Activated CD4-positive, alpha-beta memory T cell treated with anti-CD3 and anti-CD28 coated beads for 36 hours (primary cell): Measurements from ENCODE around the gene DCAF8L2. TPM values are rescaled to one million over a fixed set of nuclear protein-coding genes. Genes with fewer than 3 reads are reported as not detected.

Experiments
- CTCF ChIA-PET: fragments of 350-600 bp; sonication (Branson Sonifier 250); formaldehyde crosslinking; loops from one replicate; lab custom pipeline; 2021; ENCODE audit warnings: antibody characterized with exemption, inconsistent platforms; lab: Charles Lee
- POLR2A ChIA-PET: fragments of 350-600 bp; sonication (Branson Sonifier 250); formaldehyde crosslinking; loops from one replicate; lab custom pipeline; 2021; ENCODE audit warnings: antibody characterized with exemption; lab: Charles Lee
- DNase-seq: peaks from one replicate; pipeline ENCODE4 v3.0.0-alpha.2; 2020
- H3K27ac Mint-ChIP-seq: one replicate; pipeline ENCODE4 v1.8.0; 2021; ENCODE audit warnings: mixed read lengths
- H3K27me3 Mint-ChIP-seq: one replicate; pipeline ENCODE4 v1.8.0; 2021; ENCODE audit warnings: mixed read lengths
- H3K36me3 Mint-ChIP-seq: one replicate; pipeline ENCODE4 v1.8.0; 2021; ENCODE audit warnings: mixed read lengths
- H3K4me1 Mint-ChIP-seq: one replicate; pipeline ENCODE4 v1.8.0; 2021; ENCODE audit warnings: low read depth, mixed read lengths
- H3K4me3 Mint-ChIP-seq: one replicate; pipeline ENCODE4 v1.8.0; 2021; ENCODE audit warnings: mild to moderate bottlenecking, mixed read lengths
- H3K9me3 Mint-ChIP-seq: one replicate; pipeline ENCODE4 v1.8.0; 2021; ENCODE audit warnings: mixed read lengths
- intact Hi-C: fragments of 100-400 bp; cut with micrococcal nuclease; formaldehyde crosslinking; loops from one replicate; pipeline ENCODE4 v1.15.1; 2023
- total RNA-seq, 2 experiments: library from RNA; stranded (reverse); gene quantifications; one replicate each; pipeline ENCODE4 v1.2.3, GENCODE V29; 2021

DCAF8L2 gene
- total RNA-seq, 2 experiments from 2014 or later = not detected

- Mint-ChIP-seq H3K4me1 (no peaks in the 10 kb centered on the region), H3K27ac (no peak overlapping the region), H3K36me3 (no peaks in the 10 kb centered on the region), H3K27me3 (no peaks in the 10 kb centered on the region), H3K9me3 (peaks cover 4% of the 10 kb centered on the region), H3K4me3 (no peak overlapping the region)
- no peak for DNase-seq
- POLR2A ChIA-PET = no interaction called here
- CTCF ChIA-PET = no interaction called here
- intact Hi-C loops = no loop called here
Observed at GRCh38 chrX:27608671-27609070, 18.5 kb downstream of the DCAF8L2 start.

- no peak overlapping the region for H3K27ac Mint-ChIP-seq
- H3K4me1 Mint-ChIP-seq = no peaks in the 10 kb centered on the region
- intact Hi-C loops = no loop called here
- ChIA-PET CTCF (no interaction called here), POLR2A (no interaction called here)
- no peaks in the 10 kb centered on the region for H3K27me3 Mint-ChIP-seq
- no peak for DNase-seq
- H3K4me3 Mint-ChIP-seq = no peak overlapping the region
- H3K9me3 Mint-ChIP-seq = no peaks in the 10 kb centered on the region
- H3K36me3 Mint-ChIP-seq = no peaks in the 10 kb centered on the region
Observed at GRCh38 chrX:27619459-27619858, 29.3 kb downstream of the DCAF8L2 start.

GRCh38 chrX:27619975-27620374 is 29.8 kb downstream of the DCAF8L2 start:
- no peaks in the 10 kb centered on the region for H3K9me3 Mint-ChIP-seq
- DNase-seq = no peak
- CTCF ChIA-PET = no interaction called here
- H3K4me1 Mint-ChIP-seq = no peaks in the 10 kb centered on the region
- no peaks in the 10 kb centered on the region for H3K27me3 Mint-ChIP-seq
- no peaks in the 10 kb centered on the region for H3K36me3 Mint-ChIP-seq
- no peak overlapping the region for H3K4me3 Mint-ChIP-seq
- POLR2A ChIA-PET = no interaction called here
- intact Hi-C loops = no loop called here
- no peak overlapping the region for H3K27ac Mint-ChIP-seq

GRCh38 chrX:27622883-27623282 is 32.7 kb downstream of the DCAF8L2 start:
- DNase-seq = no peak
- Mint-ChIP-seq H3K27ac (no peak overlapping the region), H3K36me3 (no peaks in the 10 kb centered on the region), H3K27me3 (no peaks in the 10 kb centered on the region), H3K4me3 (no peak overlapping the region), H3K9me3 (no peaks in the 10 kb centered on the region), H3K4me1 (no peaks in the 10 kb centered on the region)
- ChIA-PET CTCF (no interaction called here), POLR2A (no interaction called here)
- intact Hi-C loops = no loop called here

- ChIA-PET POLR2A (no interaction called here), CTCF (no interaction called here)
- Mint-ChIP-seq H3K27me3 (no peaks in the 10 kb centered on the region), H3K27ac (no peak overlapping the region), H3K4me1 (no peaks in the 10 kb centered on the region), H3K36me3 (no peaks in the 10 kb centered on the region), H3K9me3 (no peaks in the 10 kb centered on the region), H3K4me3 (no peak overlapping the region)
- intact Hi-C loops = no loop called here
- DNase-seq = no peak
Observed at GRCh38 chrX:27626066-27626465, 35.9 kb downstream of the DCAF8L2 start.

GRCh38 chrX:27633328-27633727 is 43.2 kb downstream of the DCAF8L2 start:
- Mint-ChIP-seq H3K27me3 (no peaks in the 10 kb centered on the region), H3K9me3 (peaks cover 2% of the 10 kb centered on the region), H3K27ac (no peak overlapping the region), H3K36me3 (no peaks in the 10 kb centered on the region), H3K4me3 (no peak overlapping the region), H3K4me1 (no peaks in the 10 kb centered on the region)
- intact Hi-C loops = no loop called here
- ChIA-PET POLR2A (no interaction called here), CTCF (no interaction called here)
- DNase-seq = no peak

- H3K4me3 Mint-ChIP-seq = no peak overlapping the region
- H3K27me3 Mint-ChIP-seq = no peaks in the 10 kb centered on the region
- H3K27ac Mint-ChIP-seq = no peak overlapping the region
- H3K36me3 Mint-ChIP-seq = no peaks in the 10 kb centered on the region
- intact Hi-C loops = no loop called here
- H3K9me3 Mint-ChIP-seq = no peaks in the 10 kb centered on the region
- ChIA-PET CTCF (no interaction called here), POLR2A (no interaction called here)
- H3K4me1 Mint-ChIP-seq = no peaks in the 10 kb centered on the region
- no peak for DNase-seq
Observed at GRCh38 chrX:27656581-27656980, 66.4 kb downstream of the DCAF8L2 start.

- Mint-ChIP-seq H3K9me3 (no peaks in the 10 kb centered on the region), H3K27ac (no peak overlapping the region), H3K4me3 (no peak overlapping the region), H3K27me3 (no peaks in the 10 kb centered on the region), H3K36me3 (no peaks in the 10 kb centered on the region), H3K4me1 (no peaks in the 10 kb centered on the region)
- ChIA-PET CTCF (no interaction called here), POLR2A (no interaction called here)
- intact Hi-C loops = no loop called here
- DNase-seq = no peak
Observed at GRCh38 chrX:27660878-27661277, 70.7 kb downstream of the DCAF8L2 start.

- no peak overlapping the region for H3K27ac Mint-ChIP-seq
- no peak overlapping the region for H3K4me3 Mint-ChIP-seq
- H3K9me3 Mint-ChIP-seq = no peaks in the 10 kb centered on the region
- ChIA-PET POLR2A (no interaction called here), CTCF (no interaction called here)
- no peaks in the 10 kb centered on the region for H3K27me3 Mint-ChIP-seq
- intact Hi-C loops = no loop called here
- H3K36me3 Mint-ChIP-seq = no peaks in the 10 kb centered on the region
- DNase-seq = no peak
- no peaks in the 10 kb centered on the region for H3K4me1 Mint-ChIP-seq
Observed at GRCh38 chrX:27671234-27671633, 81.1 kb downstream of the DCAF8L2 start.

- Mint-ChIP-seq H3K4me1 (no peaks in the 10 kb centered on the region), H3K36me3 (no peaks in the 10 kb centered on the region), H3K27ac (no peak overlapping the region), H3K4me3 (no peak overlapping the region), H3K27me3 (no peaks in the 10 kb centered on the region), H3K9me3 (no peaks in the 10 kb centered on the region)
- no peak for DNase-seq
- ChIA-PET CTCF (no interaction called here), POLR2A (no interaction called here)
- intact Hi-C loops = no loop called here
Observed at GRCh38 chrX:27674491-27674890, 84.3 kb downstream of the DCAF8L2 start.

- H3K27ac Mint-ChIP-seq = no peak overlapping the region
- ChIA-PET CTCF (no interaction called here), POLR2A (no interaction called here)
- H3K9me3 Mint-ChIP-seq = no peaks in the 10 kb centered on the region
- intact Hi-C loops = no loop called here
- no peaks in the 10 kb centered on the region for H3K36me3 Mint-ChIP-seq
- no peak overlapping the region for H3K4me3 Mint-ChIP-seq
- no peak for DNase-seq
- no peaks in the 10 kb centered on the region for H3K4me1 Mint-ChIP-seq
- H3K27me3 Mint-ChIP-seq = no peaks in the 10 kb centered on the region
Observed at GRCh38 chrX:27675493-27675892, 85.3 kb downstream of the DCAF8L2 start.

GRCh38 chrX:27679281-27679680 is 89.1 kb downstream of the DCAF8L2 start:
- DNase-seq = no peak
- POLR2A ChIA-PET = no interaction called here
- Mint-ChIP-seq H3K27me3 (no peaks in the 10 kb centered on the region), H3K4me3 (no peak overlapping the region), H3K36me3 (no peaks in the 10 kb centered on the region), H3K27ac (no peak overlapping the region), H3K9me3 (no peaks in the 10 kb centered on the region), H3K4me1 (no peaks in the 10 kb centered on the region)
- intact Hi-C loops = no loop called here
- CTCF ChIA-PET = no interaction called here

- no peak overlapping the region for H3K27ac Mint-ChIP-seq
- POLR2A ChIA-PET = no interaction called here
- no peak overlapping the region for H3K4me3 Mint-ChIP-seq
- CTCF ChIA-PET = no interaction called here
- no peak for DNase-seq
- intact Hi-C loops = no loop called here
- H3K4me1 Mint-ChIP-seq = no peaks in the 10 kb centered on the region
- no peaks in the 10 kb centered on the region for H3K36me3 Mint-ChIP-seq
- no peaks in the 10 kb centered on the region for H3K27me3 Mint-ChIP-seq
- no peaks in the 10 kb centered on the region for H3K9me3 Mint-ChIP-seq
Observed at GRCh38 chrX:27680726-27681125, 90.6 kb downstream of the DCAF8L2 start.
